NCI-H1048 (cell line): ENCODE measurements around the gene SH3BP1.
"Not testable (repeated sequence)": the region's sequence is repeated elsewhere in the genome, so short reads cannot be mapped to it uniquely, and the experiment has no call there.

Experiments used
- DNase-seq: peaks from one replicate; lab custom pipeline; 2025; lab: John Stamatoyannopoulos, UW

Gene SH3BP1

GRCh38 chr22:37633625-37634416 is 5.6 kb upstream of the SH3BP1 start:
- no peak for DNase-seq

- DNase-seq = no peak
Observed at GRCh38 chr22:37634417-37634924, 5.0 kb upstream of the SH3BP1 start.

GRCh38 chr22:37635157-37635556 is 4.3 kb upstream of the SH3BP1 start:
- DNase-seq = no peak

DNA sequence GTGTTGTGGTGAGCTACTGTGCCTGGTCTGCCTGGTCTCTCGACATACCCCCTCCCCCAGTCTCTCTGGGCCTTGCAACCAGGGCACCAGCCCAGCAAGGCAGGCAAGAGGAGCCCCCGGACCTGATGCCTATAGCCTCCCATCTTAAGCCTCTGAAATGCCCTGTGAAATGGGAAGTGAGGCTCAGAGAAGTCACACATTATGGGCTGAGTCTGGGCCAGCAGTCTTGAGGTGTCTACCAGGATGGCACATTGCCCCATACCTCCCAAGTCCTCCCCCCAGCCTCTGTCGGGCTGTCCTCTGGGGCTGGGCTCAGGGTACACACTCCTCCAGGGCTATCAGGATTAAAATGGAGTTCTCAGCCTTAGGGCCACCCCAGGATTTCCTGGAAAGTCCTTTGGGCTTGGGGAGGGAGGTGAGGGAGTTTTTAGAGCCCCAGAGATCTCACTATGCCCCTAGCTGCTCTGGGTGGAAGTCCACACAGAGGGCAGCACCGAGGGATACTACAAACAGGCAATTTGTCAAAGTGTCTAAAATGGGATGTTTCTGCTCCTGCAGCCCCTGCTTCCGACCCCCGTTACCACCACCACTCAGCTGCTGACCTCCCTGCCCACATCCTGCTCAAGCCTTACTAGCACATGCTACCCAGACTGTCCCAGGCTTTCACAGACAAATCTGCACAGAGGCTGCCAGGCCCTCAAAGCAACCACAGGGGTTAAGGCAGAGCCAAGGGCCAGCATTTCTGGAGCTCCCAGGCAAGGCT is 3.1 kb upstream of the SH3BP1 start:
- DNase-seq = no peak

GRCh38 chr22:37636949-37637273 is 2.6 kb upstream of the SH3BP1 start:
- DNase-seq = no peak

DNA sequence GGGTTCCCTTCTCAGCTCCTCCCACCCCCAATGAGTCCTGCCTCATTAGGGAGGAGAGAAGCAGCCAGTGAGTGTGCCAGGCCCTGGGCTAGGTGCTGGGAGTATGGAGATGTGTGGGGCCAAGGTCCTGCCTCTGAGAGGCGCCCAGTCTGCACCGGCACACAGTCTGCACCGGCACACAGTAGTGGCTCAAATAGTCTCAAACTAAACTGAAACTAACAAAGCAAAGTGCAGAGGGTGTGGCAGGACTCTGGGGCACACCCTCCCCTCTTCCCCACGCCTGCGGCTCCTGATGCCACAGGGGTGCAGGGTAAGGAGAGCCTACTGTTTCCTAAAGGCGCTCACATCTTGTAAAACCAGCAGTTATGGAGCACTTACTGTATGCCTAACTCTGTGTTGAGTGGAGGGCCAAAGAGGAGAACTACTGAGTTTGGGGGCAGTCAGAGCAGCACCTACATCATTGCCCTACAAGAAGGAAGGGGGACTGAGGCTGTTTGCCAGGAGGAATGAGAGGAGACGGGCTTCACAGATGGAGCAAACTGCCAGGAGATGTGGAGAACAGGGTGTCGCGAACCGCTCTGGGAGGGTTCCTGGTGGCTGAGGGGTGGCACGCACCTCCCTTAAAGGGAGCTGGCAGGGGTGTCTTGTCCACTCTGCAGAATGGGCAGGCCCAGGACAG is 939 bp upstream of the SH3BP1 start:
- no peak for DNase-seq

DNA sequence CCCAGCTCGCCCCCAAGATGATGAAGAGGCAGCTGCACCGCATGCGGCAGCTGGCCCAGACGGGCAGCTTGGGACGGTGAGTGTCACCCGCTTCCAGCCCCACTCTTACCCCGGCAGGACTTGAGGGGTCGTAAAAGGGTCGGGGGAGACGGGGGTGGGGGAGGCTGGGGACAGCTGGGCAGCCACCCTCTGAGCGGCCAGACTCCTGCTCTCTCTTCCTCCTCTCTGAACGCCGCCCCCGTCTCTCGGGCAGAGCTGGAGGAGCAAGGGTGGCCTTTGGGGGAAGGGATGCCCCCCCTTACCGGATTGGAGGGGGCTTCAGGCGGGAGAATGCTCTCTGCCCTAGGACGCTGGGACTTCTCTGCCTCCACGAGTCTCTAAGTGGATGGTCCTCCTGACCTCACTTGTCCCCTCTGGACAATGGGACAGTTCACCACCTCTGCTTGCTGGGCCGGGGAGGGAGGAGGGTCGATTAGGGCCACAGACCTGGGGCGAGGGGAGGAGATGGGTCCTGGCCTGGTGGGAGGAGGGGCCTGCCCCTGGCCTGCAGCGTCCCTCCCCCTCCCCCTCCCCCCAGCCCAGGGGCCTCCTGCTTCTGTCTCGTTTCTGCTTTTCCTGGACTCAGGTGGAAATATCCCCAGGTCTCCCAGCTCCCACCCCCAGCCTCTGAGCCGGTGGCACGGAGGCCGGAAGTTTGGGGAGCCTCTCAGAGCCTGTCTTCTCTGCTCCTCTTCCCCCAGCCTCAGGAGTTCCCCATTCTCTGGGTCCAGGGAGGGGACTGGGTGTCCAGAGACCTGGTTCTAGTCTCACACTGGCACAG is 512 bp downstream of the SH3BP1 start:
- no peak for DNase-seq

DNA sequence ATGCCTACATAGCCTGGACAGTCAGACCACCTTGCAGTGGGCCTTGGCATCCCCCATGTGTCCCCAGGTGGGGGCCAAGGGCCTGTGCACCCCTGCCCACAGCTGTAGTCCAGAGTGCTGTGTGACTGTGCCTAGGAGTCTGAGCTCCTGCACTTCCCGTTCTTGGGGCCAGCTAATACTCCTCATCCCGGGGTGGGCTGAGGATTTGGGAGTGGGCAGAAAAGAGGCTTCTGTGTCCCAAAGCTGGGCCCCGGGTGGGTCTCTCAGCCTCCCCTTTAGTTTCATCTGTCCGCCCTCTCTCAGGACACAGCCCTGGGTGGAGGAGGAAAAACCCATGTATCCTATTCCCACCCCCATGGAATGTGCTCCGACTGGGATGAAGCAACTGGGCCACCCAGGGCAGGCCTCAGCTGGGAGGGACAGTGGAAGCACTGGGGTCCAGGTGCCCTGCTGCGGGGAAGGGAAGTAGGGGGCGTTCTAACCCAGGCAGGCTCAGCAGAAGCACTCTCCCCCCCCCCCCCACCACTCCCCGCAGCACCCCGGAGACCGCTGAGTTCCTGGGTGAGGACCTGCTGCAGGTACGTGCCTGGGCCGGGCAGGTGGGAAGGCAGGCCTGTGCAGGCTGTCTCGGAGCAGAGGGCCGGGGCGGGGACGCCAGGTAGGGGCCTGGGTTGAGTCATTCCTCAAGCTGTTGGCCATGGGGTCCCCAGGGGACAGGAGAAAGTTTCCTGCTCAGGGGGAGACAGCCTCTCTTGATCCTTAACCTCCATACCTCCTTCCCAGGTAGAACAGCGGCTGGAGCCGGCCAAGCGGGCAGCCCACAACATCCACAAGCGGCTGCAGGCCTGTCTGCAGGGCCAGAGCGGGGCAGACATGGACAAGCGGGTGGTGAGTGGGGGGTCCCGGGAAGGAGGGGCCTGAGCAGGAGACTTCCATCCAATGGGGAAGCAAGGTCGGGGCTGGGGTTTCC is 1.4 kb downstream of the SH3BP1 start:
- no peak for DNase-seq

DNA sequence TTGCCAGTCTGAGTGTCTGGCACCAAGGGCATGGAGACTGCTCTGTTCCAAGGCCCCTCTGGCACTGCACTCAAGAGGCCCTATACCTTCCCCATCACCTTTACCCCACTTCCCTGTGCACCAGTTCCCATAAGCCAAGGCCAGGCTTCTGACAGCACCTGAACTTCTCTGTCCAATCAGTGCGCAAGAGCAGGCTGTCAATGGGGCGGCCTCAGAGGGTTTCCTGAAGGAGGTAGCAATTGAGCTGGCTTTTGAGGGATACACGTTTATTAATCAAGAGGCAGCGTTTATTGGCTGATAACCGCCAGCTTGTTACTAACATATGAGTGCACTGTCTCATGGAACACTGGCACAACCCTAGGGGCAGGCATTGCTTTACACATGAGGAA is 2.1 kb downstream of the SH3BP1 start:
- DNase-seq = no peak

GRCh38 chr22:37643225-37643847 is 3.9 kb downstream of the SH3BP1 start:
- DNase-seq = peak; percentile 75

- no peak for DNase-seq
Observed at GRCh38 chr22:37647317-37647716, 7.8 kb downstream of the SH3BP1 start.

- no peak for DNase-seq
Observed at GRCh38 chr22:37647928-37648327, 8.5 kb downstream of the SH3BP1 start.

DNA sequence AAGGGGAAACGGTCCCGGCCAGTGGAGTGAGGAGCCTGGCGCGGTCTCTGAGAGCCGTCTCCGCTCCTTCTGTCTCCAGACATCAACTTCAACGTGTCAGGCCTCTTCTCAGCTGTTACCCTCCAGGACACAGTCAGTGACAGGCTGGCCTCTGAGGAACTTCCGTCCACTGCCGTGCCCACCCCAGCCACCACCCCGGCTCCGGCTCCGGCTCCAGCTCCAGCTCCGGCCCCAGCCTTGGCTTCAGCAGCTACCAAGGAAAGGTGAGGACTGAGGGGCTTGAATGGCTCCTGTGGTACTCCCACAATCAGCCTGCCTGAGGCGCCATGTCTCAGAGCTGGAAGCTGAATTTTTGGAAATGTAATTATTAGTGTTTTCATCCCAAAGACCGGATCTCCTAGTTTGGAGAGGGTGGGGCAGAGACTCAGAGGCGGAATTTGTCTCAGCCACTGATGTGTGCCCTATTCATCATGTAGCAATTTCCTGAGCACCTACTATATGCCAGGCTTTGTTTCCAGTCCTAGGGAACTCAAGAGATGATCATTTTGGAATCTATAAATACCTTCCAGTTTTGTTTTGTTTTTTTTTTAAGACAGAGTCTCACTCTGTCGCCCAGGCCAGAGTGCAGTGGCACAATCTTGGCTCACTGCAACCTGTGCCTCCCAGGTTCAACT is 11.1 kb downstream of the SH3BP1 start:
- no peak for DNase-seq

DNA sequence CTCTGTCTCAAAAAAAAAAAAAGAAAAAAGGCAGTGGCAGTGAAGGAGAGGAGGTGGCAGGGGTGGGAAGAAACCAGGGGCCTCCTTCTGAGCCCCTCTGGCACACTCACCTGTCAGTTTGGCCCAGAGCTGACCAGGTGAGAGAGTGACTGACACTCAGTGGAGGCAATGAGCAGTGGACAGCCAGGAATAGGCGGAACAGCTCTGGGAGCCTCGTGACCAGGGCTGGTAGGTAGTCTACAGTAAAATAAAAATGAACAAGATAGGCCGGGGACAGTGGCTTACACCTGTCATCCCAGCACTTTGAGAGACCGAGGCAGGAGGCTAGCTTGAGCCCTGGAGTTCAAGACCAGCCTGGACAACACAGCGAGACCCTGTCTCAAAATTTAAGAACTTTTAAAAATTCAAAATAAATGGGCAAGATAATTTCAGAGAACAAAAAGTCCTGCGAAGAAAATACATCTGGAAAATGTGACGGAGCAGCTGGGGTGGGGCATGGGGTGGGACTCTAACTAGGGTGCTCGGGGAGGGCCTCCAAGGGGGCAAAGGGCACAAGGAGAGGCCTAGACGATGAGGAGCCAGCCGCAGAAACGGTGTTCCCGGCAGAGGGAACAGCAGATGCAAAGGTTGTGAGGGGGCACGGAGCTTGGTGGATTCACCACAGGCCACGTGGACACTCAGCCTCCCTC is 15.2 kb downstream of the SH3BP1 start:
- DNase-seq = no peak

DNA sequence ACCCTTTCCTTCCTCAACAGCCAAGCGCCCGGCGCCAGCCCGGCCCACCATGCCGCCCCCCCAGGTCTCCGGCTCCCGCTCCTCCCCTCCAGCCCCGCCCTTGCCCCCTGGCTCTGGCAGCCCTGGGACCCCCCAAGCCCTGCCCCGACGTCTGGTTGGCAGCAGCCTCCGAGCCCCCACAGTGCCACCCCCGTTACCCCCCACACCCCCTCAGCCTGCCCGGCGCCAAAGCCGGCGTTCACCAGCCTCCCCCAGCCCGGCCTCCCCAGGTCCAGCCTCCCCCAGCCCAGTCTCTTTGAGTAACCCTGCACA is 15.7 kb downstream of the SH3BP1 start:
- DNase-seq = no peak

GRCh38 chr22:37656583-37656982 is 17.1 kb downstream of the SH3BP1 start:
- not testable (repeated sequence) for DNase-seq

DNA sequence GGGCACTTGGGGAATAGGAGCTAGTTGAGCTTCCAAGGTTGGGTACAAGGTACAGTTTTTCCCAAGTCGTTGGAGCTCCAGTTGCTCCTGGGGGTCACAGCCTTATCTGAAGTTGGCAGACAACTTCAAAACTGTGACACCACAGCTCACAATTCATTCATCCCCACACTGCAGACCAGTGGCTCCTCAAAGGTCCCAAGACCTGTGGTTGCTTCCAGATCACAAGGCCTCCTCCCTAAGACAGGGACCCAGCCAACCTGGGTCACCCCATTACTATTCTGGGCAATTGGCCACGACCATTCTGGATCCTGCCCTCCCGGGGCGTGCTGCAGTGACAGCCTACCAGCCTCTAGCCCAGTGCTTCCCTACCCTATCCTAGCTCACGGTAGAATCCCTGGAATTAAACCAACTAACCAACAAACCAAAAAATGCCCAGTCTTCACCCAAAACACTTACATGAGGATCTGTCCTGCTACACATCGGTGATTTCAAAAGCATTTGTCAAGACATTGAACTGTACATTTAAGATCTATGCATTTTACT is 18.2 kb downstream of the SH3BP1 start:
- no peak for DNase-seq

DNA sequence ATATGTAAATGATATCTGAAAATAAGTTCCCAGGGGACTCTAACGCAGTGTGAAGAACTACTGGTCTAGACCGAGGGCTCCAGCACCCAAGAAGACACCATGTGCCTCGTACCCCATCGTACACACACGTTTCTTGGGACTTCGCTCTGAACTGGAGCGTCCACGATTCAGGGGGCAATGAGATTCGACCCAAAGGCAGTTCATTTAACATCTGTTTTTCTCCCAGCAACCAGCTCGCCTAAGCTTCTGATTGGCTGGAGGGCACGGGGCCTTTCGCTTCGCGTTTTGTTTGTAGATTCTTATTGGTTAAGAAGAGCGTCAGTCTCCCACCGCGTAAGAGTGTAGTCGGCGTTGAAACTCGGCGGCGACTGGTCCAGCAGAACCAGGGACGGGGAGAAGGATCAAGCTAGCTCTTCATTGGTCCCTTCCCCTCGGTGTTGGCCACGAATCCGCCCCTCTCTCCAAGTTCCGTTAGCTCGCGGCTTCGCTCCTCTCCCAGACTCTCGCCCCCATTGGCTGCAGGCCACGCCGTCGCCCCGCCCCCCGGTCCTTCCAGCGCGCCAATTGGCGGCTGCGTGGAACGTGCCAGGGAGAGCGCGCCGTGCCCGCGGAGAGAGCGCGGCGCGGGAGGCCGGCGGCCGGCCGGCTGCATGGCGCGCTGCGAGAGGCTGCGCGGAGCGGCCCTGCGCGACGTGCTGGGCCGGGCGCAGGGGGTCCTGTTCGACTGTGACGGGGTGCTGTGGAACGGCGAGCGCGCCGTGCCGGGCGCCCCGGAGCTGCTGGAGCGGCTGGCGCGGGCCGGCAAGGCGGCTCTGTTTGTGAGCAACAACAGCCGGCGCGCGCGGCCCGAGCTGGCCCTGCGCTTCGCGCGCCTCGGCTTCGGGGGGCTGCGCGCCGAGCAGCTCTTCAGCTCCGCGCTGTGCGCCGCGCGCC is 18.9 kb downstream of the SH3BP1 start, which contains the start of gene PDXP:
PDXP (plus strand) TSS at position 591 of the 933 bp plus-strand sequence; CDS start at position 651, 60 bp downstream.
- peak; percentile 99 for DNase-seq
